ENCODE measurements around the gene EXD2.
"Not testable (repeated sequence)": the region's sequence is repeated elsewhere in the genome, so short reads cannot be mapped to it uniquely, and the experiment has no call there.

The EXD2 gene

GRCh38 chr14:69191340-69192111, at the start of gene EXD2:
TSS of gene EXD2 (plus strand) at chr14:69191498. CDS start at chr14:69209471, 17,973 bp downstream.
- peak; percentile 97 for DNase-seq (ENCODE audit: low spot score)

GRCh38 chr14:69141550-69141949, 49.7 kb upstream of the EXD2 start:
- no peak for DNase-seq (ENCODE audit: low spot score)

GRCh38 chr14:69142101-69142500, 49.2 kb upstream of the EXD2 start:
- no peak for DNase-seq (ENCODE audit: low spot score)

GRCh38 chr14:69149461-69150244, 41.6 kb upstream of the EXD2 start:
- no peak for DNase-seq (ENCODE audit: low spot score)

GRCh38 chr14:69151458-69152180, 39.7 kb upstream of the EXD2 start:
- peak; percentile 73 for DNase-seq (ENCODE audit: low spot score)

- no peak for DNase-seq (ENCODE audit: low spot score)
These were observed 39.0 kb upstream of the EXD2 start for GRCh38 chr14:69152181-69152901.

GRCh38 chr14:69152902-69153151, 38.5 kb upstream of the EXD2 start, which contains the start of gene DCAF5:
TSS of gene DCAF5 (minus strand) at chr14:69153119. CDS start at chr14:69152978, 141 bp downstream.
- DNase-seq (ENCODE audit: low spot score) = peak; percentile 93

GRCh38 chr14:69153152-69153872, 38.0 kb upstream of the EXD2 start:
- no peak for DNase-seq (ENCODE audit: low spot score)

GRCh38 chr14:69153873-69154270, 37.4 kb upstream of the EXD2 start:
- peak; percentile 50 for DNase-seq (ENCODE audit: low spot score)

- DNase-seq (ENCODE audit: low spot score) = peak; percentile 48
These were observed 36.5 kb upstream of the EXD2 start for GRCh38 chr14:69154779-69155178.

- DNase-seq (ENCODE audit: low spot score) = no peak
These were observed 35.1 kb upstream of the EXD2 start for GRCh38 chr14:69156224-69156623.

GRCh38 chr14:69161590-69161989, 29.7 kb upstream of the EXD2 start:
- DNase-seq (ENCODE audit: low spot score) = no peak

- not testable (repeated sequence) for DNase-seq (ENCODE audit: low spot score)
These were observed 25.5 kb upstream of the EXD2 start for GRCh38 chr14:69165787-69166186.

GRCh38 chr14:69170839-69171238, 20.5 kb upstream of the EXD2 start:
- DNase-seq (ENCODE audit: low spot score) = no peak

- no peak for DNase-seq (ENCODE audit: low spot score)
These were observed 19.7 kb upstream of the EXD2 start for GRCh38 chr14:69171569-69171968.

GRCh38 chr14:69175130-69175529, 16.2 kb upstream of the EXD2 start:
- DNase-seq (ENCODE audit: low spot score) = no peak

- no peak for DNase-seq (ENCODE audit: low spot score)
These were observed 9.8 kb upstream of the EXD2 start for GRCh38 chr14:69181491-69181890.

- DNase-seq (ENCODE audit: low spot score) = not testable (repeated sequence)
These were observed 8.7 kb upstream of the EXD2 start for GRCh38 chr14:69182580-69182979.

- DNase-seq (ENCODE audit: low spot score) = no peak
These were observed 7.6 kb upstream of the EXD2 start for GRCh38 chr14:69183735-69184134.

GRCh38 chr14:69190191-69190590, 1.1 kb upstream of the EXD2 start:
- no peak for DNase-seq (ENCODE audit: low spot score)

GRCh38 chr14:69193721-69194120, 2.4 kb downstream of the EXD2 start:
- no peak for DNase-seq (ENCODE audit: low spot score)

Measured in cerebellar cortex (tissue), 1 donor.